ENCODE measurements around the gene CNOT3. TPM values are rescaled to one million over a fixed set of nuclear protein-coding genes. Genes with fewer than 3 reads are reported as not detected.

Gene CNOT3
- total RNA-seq, 4 donors from 2014 or later, result 5.1 to 14.0 (median 10.2) TPM

- in situ Hi-C loops (cut with MboI; ENCODE audit: low sequenced_read_pairs in 4 of 4) (no loop called here), intact Hi-C loops (cut with DNase I; ENCODE audit: low total_unique reads) (no loop called here)
- no peak for ATAC-seq
- Histone ChIP-seq H3K27ac (no peak overlapping the region), H3K9me3 (no peaks in the 10 kb centered on the region), H3K36me3 (peaks cover 0 to 84% of the 10 kb centered on the region in 2 donors), H3K4me1 (peaks cover 9 to 12% of the 10 kb centered on the region in 2 donors), H3K4me3 (no peak overlapping the region), H3K27me3 (no peaks in the 10 kb centered on the region)
- TF ChIP-seq CTCF (IDR thresholded peaks at IDR 0.05 in 4 of 5, conservative IDR thresholded peaks at IDR 0.05 in 1 of 5) (no peak), POLR2A (IDR thresholded peaks at IDR 0.05) (no peak)
- DNase-seq, result no peak
Measured at GRCh38 chr19:54154603-54155345, 17.2 kb downstream of the CNOT3 start.

DNA sequence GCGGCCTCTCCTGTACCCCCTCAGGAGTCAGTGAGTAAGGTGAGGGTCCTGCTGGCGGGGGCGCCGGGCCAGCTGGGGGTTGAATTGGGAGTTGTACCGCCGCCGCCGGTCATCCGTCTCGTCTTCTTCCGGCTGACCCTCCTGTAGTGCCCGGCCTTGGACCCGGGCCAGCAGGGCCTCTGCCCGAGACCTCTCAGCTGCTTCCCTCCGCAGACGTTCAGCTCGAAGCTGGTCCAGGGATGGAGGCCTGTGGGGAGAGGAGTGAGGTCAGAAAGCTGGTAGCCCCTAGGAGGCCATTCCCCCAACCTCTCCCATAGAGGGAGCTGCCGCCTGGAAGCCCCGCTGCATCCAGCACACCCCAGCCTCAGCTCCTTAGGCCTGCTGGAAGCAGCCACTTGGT is 18.1 kb downstream of the CNOT3 start:
- no peaks in the 10 kb centered on the region for H3K27me3 ChIP-seq
- no peak overlapping the region for H3K4me3 ChIP-seq
- no peak overlapping the region for H3K27ac ChIP-seq
- peaks cover 0 to 75% of the 10 kb centered on the region in 2 donors for H3K36me3 ChIP-seq
- intact Hi-C loops (cut with DNase I; ENCODE audit: low total_unique reads) (no loop called here), in situ Hi-C loops (cut with MboI; ENCODE audit: low sequenced_read_pairs in 4 of 4) (no loop called here)
- no peak for ATAC-seq
- no peak for TF ChIP-seq CTCF (IDR thresholded peaks at IDR 0.05 in 4 of 5, conservative IDR thresholded peaks at IDR 0.05 in 1 of 5)
- TF ChIP-seq POLR2A (IDR thresholded peaks at IDR 0.05), result no peak
- no peaks in the 10 kb centered on the region for H3K9me3 ChIP-seq
- peaks cover 15 to 20% of the 10 kb centered on the region in 2 donors for H3K4me1 ChIP-seq
- DNase-seq, result no peak

DNA sequence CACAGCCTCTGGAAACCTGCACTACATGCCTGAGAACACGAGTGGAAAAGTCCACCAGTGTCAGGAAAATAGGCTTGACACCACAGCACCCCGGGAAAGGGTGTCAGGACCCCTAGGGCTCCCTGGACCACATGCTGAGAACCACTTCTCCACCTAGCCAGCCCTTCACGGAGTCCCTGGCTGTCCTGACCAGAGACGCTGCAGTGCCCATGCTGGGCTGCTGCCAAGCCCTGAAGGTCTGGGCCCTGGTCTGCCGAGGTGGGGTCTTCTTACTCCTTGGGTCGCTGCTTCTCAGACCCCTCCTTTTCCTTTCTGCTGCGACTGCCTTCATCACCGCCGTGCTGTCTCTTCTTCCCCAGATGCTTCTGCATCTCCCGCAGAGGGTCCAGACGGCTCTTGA is 18.9 kb downstream of the CNOT3 start:
- Histone ChIP-seq H3K27me3 (no peaks in the 10 kb centered on the region), H3K4me3 (no peak overlapping the region), H3K36me3 (peaks cover 0 to 67% of the 10 kb centered on the region in 2 donors), H3K9me3 (no peaks in the 10 kb centered on the region), H3K27ac (no peak overlapping the region), H3K4me1 (peaks cover 19 to 24% of the 10 kb centered on the region in 2 donors)
- TF ChIP-seq CTCF (IDR thresholded peaks at IDR 0.05 in 4 of 5, conservative IDR thresholded peaks at IDR 0.05 in 1 of 5) (no peak), POLR2A (IDR thresholded peaks at IDR 0.05) (no peak)
- intact Hi-C loops (cut with DNase I; ENCODE audit: low total_unique reads) (no loop called here), in situ Hi-C loops (cut with MboI; ENCODE audit: low sequenced_read_pairs in 4 of 4) (no loop called here)
- ATAC-seq, result no peak
- no peak for DNase-seq

DNA sequence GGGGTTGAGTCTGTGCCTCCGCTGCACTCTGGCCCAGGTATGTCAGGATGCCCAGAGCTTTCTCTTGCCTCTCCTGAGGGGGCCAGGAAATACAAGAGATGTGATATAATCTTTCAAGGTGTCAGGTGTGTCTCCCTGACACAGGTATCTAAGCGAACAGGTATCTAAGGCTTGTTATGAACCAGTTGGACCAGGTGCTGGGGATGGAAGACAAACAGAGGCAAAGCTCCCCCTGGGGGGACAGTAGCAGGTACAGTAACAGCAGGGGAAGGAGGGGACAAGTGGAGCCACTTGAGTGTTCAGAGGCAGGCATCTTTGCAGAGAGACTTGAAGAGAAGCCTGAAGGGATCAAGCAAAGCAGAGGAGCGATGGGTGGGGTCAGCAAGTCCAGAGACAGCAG is 19.4 kb downstream of the CNOT3 start:
- Histone ChIP-seq H3K4me3 (no peak overlapping the region), H3K36me3 (peaks cover 0 to 62% of the 10 kb centered on the region in 2 donors), H3K4me1 (peaks cover 19 to 28% of the 10 kb centered on the region in 2 donors), H3K27ac (no peak overlapping the region), H3K27me3 (no peaks in the 10 kb centered on the region), H3K9me3 (no peaks in the 10 kb centered on the region)
- DNase-seq (no peak), ATAC-seq (no peak)
- TF ChIP-seq POLR2A (IDR thresholded peaks at IDR 0.05), result no peak
- intact Hi-C loops (cut with DNase I; ENCODE audit: low total_unique reads), result no loop called here
- in situ Hi-C loops (cut with MboI; ENCODE audit: low sequenced_read_pairs in 4 of 4), result no loop called here

DNA sequence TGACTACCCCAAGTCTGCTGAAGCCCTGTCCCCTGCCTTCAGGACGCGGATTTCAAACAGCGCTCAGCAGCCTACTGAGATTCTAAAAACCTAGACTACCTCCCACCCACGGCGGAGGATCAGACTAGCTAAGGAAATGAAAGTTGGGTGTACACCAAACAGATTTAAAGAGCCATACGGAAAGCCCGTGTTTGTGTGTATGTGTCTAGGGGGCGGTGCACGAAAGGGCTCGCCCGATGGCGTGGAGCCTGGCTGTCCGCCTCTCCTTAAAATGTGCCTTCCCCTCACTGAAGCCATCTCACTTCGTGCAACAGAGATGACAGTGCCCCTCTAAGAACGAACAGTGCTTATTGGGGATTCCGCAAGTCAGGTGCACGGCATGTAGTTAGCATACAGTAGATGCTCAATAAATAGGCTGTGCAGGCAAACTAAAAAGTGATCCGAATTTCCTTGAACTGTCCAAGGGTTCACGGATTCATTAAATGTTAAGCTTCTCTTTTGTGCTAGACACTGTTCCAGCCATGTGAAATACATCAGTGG is 21.3 kb downstream of the CNOT3 start:
- no peak for ATAC-seq
- TF ChIP-seq POLR2A (IDR thresholded peaks at IDR 0.05), result no peak
- no peak for TF ChIP-seq CTCF (IDR thresholded peaks at IDR 0.05 in 4 of 5, conservative IDR thresholded peaks at IDR 0.05 in 1 of 5)
- no peaks in the 10 kb centered on the region for H3K9me3 ChIP-seq
- in situ Hi-C loops (cut with MboI; ENCODE audit: low sequenced_read_pairs in 4 of 4), result no loop called here
- no peak for DNase-seq
- peaks cover 0 to 43% of the 10 kb centered on the region in 2 donors for H3K36me3 ChIP-seq
- H3K27ac ChIP-seq, result peak overlapping the region; percentile 93 to 98 (median 96)
- peak overlapping the region; percentile 62 to 86 (median 80) for H3K4me3 ChIP-seq
- H3K27me3 ChIP-seq, result peaks cover 0 to 3% (median 0%) of the 10 kb centered on the region in 3 donors
- H3K4me1 ChIP-seq, result peaks cover 23 to 36% of the 10 kb centered on the region in 2 donors
- intact Hi-C loops (cut with DNase I; ENCODE audit: low total_unique reads), result loop anchor here (1.0 to 2.0 kb wide), 4 partner anchors 19 to 56 kb away; partner anchors contain the start of genes CNOT3, MBOAT7 and NDUFA3
